Right lobe of liver (tissue), 4 donors: ENCODE results near the gene ROCK2.

Experiments
- POLR2A ChIP-seq: fragments of 450-650 bp; IDR thresholded peaks from one replicate; pipeline ENCODE4 v1.6.1; 2017; ENCODE audit warnings: antibody characterized with exemption, mild to moderate bottlenecking
- TF ChIP-seq, protein P1 (sequence below), 4 donors: fragments of 200-600 bp in 3 of 4; fragments of 450-650 bp in 1 of 4; IDR thresholded peaks; one replicate each; pipeline versions ENCODE4 v1.5.1 to v1.8.0; 2016 to 2022; ENCODE audit warnings: antibody characterized with exemption in 4 of 4, mild to moderate bottlenecking in 2 of 4
- donor health status: DM: no; HTN: no; CAD: no.
- donor health status: DM: no; HTN: no; CAD: no.
- donor health status: DM: no; HTN: yes; CAD: no.

DNA sequence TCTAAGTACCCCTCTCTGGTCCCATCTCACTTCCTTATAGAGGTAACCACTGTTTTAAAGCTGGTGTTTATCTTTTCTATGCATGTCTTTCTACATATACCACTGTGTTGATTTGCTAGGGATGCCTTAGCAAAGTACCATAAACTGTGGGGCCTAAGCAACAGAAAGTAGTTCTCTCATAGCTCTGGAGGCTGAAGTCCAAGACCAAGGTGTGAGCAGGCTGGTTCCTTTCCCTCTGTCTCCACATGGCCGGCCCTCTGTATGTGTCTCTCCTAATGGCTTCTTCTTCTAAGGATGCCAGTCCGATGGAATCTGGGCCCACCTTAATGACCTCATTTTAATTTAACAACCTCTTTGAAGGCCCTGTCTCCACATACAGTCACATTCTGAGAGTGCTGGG lies 40.8 kb upstream of the ROCK2 start:
- TF ChIP-seq POLR2A = no peak
- TF ChIP-seq, protein P1, sequence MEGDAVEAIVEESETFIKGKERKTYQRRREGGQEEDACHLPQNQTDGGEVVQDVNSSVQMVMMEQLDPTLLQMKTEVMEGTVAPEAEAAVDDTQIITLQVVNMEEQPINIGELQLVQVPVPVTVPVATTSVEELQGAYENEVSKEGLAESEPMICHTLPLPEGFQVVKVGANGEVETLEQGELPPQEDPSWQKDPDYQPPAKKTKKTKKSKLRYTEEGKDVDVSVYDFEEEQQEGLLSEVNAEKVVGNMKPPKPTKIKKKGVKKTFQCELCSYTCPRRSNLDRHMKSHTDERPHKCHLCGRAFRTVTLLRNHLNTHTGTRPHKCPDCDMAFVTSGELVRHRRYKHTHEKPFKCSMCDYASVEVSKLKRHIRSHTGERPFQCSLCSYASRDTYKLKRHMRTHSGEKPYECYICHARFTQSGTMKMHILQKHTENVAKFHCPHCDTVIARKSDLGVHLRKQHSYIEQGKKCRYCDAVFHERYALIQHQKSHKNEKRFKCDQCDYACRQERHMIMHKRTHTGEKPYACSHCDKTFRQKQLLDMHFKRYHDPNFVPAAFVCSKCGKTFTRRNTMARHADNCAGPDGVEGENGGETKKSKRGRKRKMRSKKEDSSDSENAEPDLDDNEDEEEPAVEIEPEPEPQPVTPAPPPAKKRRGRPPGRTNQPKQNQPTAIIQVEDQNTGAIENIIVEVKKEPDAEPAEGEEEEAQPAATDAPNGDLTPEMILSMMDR (IDR thresholded peaks at IDR 0.05) = no peak
